Measurements from ENCODE around the gene TAS1R3. TPM values are rescaled to one million over a fixed set of nuclear protein-coding genes. Genes with fewer than 3 reads are reported as not detected.

Gene TAS1R3
- total RNA-seq, 2 experiments from 2014 or later: 0.10 TPM; not detected in 1

- POLR2A ChIA-PET: no interaction called here
- intact Hi-C loops (cut with micrococcal nuclease): loop anchor here (2.0 kb wide), 1 partner anchor 167 kb away; no protein-coding TSS in a partner anchor
These were observed 40.8 kb upstream of the TAS1R3 start for GRCh38 chr1:1290238-1290731.

GRCh38 chr1:1291023-1291528, 40.0 kb upstream of the TAS1R3 start:
- Mint-ChIP-seq H3K9me3 (no peaks in the 10 kb centered on the region), H3K4me1 (ENCODE audit: low read depth) (peaks cover 4% of the 10 kb centered on the region), H3K36me3 (no peaks in the 10 kb centered on the region), H3K4me3 (no peak overlapping the region), H3K27ac (no peak overlapping the region), H3K27me3 (no peaks in the 10 kb centered on the region)
- intact Hi-C loops (cut with micrococcal nuclease): loop anchor here (2.0 kb wide), 1 partner anchor 168 kb away; no protein-coding TSS in a partner anchor
- POLR2A ChIA-PET: no interaction called here
- DNase-seq: no peak
- CTCF ChIA-PET: interaction anchor here (1.0 to 2.8 kb wide), 10 partner anchors 81 to 305 kb away, joined by 3 to 74 read pairs (median 6); partner anchors contain the start of gene AURKAIP1

More at GRCh38 chr1:1290238-1290731, 40.8 kb upstream of the TAS1R3 start:
- Mint-ChIP-seq H3K27me3 (no peaks in the 10 kb centered on the region), H3K27ac (no peak overlapping the region), H3K36me3 (no peaks in the 10 kb centered on the region), H3K4me1 (ENCODE audit: low read depth) (peaks cover 4% of the 10 kb centered on the region), H3K9me3 (no peaks in the 10 kb centered on the region), H3K4me3 (no peak overlapping the region)
- DNase-seq: peak; percentile 71
- CTCF ChIA-PET: interaction anchor here (0.9 to 2.8 kb wide), 8 partner anchors 15 to 308 kb away, joined by 3 to 74 read pairs (median 4); partner anchors contain the start of genes AURKAIP1 and PERM1

DNA sequence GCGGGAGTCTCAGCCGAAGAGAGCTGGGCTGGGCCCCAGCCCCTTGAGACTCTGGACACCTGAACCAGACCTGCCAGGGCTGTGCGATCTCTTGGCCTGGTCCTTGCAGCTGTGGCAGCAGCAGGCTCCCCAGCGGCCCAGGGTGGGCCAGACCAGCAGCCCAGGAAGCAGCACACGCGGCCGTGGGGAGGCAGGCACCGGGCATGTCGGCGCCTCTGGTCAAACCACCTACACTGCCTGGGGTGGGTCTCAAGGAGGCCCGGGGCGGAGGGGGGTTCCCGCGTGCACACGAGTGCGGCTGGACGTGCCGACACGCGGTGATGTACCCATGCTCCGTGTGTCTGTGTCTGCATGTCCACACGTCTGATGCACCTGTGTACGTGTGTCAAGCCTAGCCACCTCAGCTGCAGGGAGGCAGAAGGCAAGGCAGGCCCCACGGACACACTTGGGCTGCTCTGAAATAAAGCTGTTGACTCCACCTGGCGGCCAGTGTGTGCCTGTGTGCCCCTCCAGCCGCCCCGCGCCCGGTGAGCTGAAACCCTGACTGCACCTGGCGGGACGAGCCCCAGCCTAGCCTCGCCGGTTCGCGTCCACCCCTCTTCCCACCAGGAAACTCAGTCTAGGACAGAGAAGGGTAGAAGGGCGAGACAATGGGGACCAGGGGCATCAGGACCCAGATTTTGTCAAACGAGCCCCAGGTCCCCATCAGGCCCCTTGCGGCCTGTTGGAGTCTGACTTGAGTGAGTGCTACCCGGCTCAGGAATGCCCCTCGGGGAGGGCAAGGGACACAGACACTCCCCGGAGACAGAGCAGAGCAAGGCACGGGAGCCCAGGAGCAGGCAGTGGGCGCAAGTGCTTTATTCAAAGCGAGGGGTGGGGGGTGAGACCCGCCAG, 39.3 kb upstream of the TAS1R3 start:
- Mint-ChIP-seq H3K4me3 (no peak overlapping the region), H3K27ac (no peak overlapping the region), H3K27me3 (no peaks in the 10 kb centered on the region), H3K4me1 (ENCODE audit: low read depth) (peaks cover 4% of the 10 kb centered on the region), H3K9me3 (no peaks in the 10 kb centered on the region), H3K36me3 (no peaks in the 10 kb centered on the region)
- DNase-seq: peak; percentile 75
- ChIA-PET CTCF (interaction anchor here (1.0 to 2.8 kb wide), 7 partner anchors 81 to 259 kb away, joined by 3 to 74 read pairs (median 6); partner anchors contain the start of gene AURKAIP1), POLR2A (no interaction called here)
- intact Hi-C loops (cut with micrococcal nuclease): loop anchor here (2.0 kb wide), 1 partner anchor 169 kb away; no protein-coding TSS in a partner anchor

DNA sequence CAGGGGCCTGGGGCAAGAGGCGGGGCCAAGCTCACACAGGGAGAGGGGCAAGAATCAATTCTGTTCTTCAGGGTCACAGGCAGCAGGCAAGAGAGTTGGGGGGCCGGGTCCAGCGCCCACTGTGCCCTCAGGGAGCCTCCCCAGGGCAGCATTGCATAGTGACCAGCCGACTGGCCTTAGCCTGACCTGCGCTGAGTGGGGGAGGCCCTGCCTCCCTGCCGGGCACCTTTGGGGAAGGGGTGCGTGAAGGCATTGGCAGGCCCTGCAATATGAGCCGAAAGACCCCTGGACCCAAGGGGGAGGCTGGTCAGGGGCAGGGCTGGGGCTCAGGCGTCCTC, 38.7 kb upstream of the TAS1R3 start:
- no peak for DNase-seq
- ChIA-PET POLR2A (no interaction called here), CTCF (interaction anchor here (1.1 to 2.8 kb wide), 6 partner anchors 83 to 259 kb away, joined by 5 to 74 read pairs (median 6); partner anchors contain the start of gene AURKAIP1)
- intact Hi-C loops (cut with micrococcal nuclease): no loop called here
- no peaks in the 10 kb centered on the region for H3K36me3 Mint-ChIP-seq
- no peaks in the 10 kb centered on the region for H3K9me3 Mint-ChIP-seq
- H3K27ac Mint-ChIP-seq: no peak overlapping the region
- H3K4me3 Mint-ChIP-seq: no peak overlapping the region
- H3K4me1 Mint-ChIP-seq (ENCODE audit: low read depth): peaks cover 4% of the 10 kb centered on the region
- H3K27me3 Mint-ChIP-seq: no peaks in the 10 kb centered on the region

GRCh38 chr1:1292851-1293250, 38.2 kb upstream of the TAS1R3 start:
- H3K27ac Mint-ChIP-seq: no peak overlapping the region
- no peak for DNase-seq
- ChIA-PET CTCF (interaction anchor here (1.8 kb wide), 1 partner anchor 175 kb away, joined by 13 read pairs; no protein-coding TSS in a partner anchor), POLR2A (no interaction called here)
- H3K9me3 Mint-ChIP-seq: no peaks in the 10 kb centered on the region
- H3K4me3 Mint-ChIP-seq: no peak overlapping the region
- peaks cover 4% of the 10 kb centered on the region for H3K4me1 Mint-ChIP-seq (ENCODE audit: low read depth)
- intact Hi-C loops (cut with micrococcal nuclease): no loop called here
- H3K36me3 Mint-ChIP-seq: no peaks in the 10 kb centered on the region
- H3K27me3 Mint-ChIP-seq: no peaks in the 10 kb centered on the region

DNA sequence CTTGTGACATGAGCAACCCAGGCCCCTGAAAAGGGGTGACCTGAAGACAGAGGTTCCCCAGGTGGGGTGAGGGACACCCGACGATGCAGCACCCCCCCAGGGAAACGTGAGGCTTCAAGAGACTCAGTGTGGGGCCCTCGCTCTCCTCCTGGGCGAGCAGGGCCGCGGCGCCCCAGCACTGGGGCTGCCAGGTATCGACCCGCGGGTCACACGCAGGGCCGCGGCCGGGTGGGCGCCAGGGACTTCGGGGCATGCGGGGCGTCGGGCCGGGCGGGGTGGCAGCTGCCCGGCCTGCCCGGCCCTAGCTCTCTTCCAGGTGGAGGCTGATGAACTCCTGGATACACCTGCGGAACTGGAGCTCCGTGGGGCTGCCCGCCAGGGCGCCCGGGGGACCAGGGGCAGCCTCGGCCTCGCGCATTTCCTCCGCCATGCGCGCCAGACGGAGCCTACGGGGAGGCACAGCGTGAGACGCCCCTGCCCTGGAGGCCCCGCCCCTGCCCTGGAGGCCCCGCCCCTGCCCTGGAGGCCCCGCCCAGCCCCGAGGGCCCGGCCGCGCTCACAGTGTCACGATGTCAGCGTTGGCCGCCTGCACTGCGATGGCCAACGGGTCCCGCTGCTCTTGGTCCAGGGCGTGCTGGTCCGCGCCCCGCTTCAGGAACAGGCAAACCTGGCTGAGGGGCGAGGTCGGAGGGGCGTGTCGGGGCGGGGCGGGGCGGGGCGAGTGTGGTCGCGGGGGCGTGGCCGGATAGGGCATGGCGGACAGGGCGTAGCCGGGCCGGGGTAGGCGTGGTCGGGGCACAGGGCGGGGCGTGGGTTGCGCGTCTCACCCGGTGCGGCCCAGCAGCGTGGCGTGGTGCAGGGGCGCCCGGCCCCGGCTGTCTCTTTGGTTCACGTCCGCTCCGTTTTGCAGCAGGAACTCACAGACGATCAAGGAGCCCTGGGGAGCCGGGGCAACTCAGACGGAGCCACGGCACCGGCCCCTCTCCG, 37.5 kb upstream of the TAS1R3 start:
- Mint-ChIP-seq H3K27ac (no peak overlapping the region), H3K27me3 (no peaks in the 10 kb centered on the region), H3K9me3 (no peaks in the 10 kb centered on the region), H3K36me3 (no peaks in the 10 kb centered on the region), H3K4me3 (no peak overlapping the region), H3K4me1 (ENCODE audit: low read depth) (peaks cover 4% of the 10 kb centered on the region)
- DNase-seq: no peak
- ChIA-PET POLR2A (no interaction called here), CTCF (no interaction called here)
- intact Hi-C loops (cut with micrococcal nuclease): no loop called here

- Mint-ChIP-seq H3K27me3 (no peaks in the 10 kb centered on the region), H3K4me3 (no peak overlapping the region), H3K27ac (no peak overlapping the region), H3K9me3 (no peaks in the 10 kb centered on the region), H3K36me3 (no peaks in the 10 kb centered on the region), H3K4me1 (ENCODE audit: low read depth) (peaks cover 4% of the 10 kb centered on the region)
- ChIA-PET POLR2A (interaction anchor here (0.7 kb wide), 1 partner anchor 20 kb away, joined by 3 read pairs; no protein-coding TSS in a partner anchor), CTCF (no interaction called here)
- no peak for DNase-seq
- intact Hi-C loops (cut with micrococcal nuclease): no loop called here
These were observed 36.7 kb upstream of the TAS1R3 start for GRCh38 chr1:1294250-1294890.

GRCh38 chr1:1295154-1295923, 35.7 kb upstream of the TAS1R3 start:
- Mint-ChIP-seq H3K36me3 (no peaks in the 10 kb centered on the region), H3K4me1 (ENCODE audit: low read depth) (peaks cover 4% of the 10 kb centered on the region), H3K9me3 (no peaks in the 10 kb centered on the region), H3K4me3 (no peak overlapping the region), H3K27ac (no peak overlapping the region), H3K27me3 (no peaks in the 10 kb centered on the region)
- POLR2A ChIA-PET: interaction anchor here (0.6 to 0.7 kb wide), 2 partner anchors 19 to 26 kb away, joined by 3 read pairs; no protein-coding TSS in a partner anchor
- CTCF ChIA-PET: no interaction called here
- DNase-seq: no peak
- intact Hi-C loops (cut with micrococcal nuclease): no loop called here

DNA sequence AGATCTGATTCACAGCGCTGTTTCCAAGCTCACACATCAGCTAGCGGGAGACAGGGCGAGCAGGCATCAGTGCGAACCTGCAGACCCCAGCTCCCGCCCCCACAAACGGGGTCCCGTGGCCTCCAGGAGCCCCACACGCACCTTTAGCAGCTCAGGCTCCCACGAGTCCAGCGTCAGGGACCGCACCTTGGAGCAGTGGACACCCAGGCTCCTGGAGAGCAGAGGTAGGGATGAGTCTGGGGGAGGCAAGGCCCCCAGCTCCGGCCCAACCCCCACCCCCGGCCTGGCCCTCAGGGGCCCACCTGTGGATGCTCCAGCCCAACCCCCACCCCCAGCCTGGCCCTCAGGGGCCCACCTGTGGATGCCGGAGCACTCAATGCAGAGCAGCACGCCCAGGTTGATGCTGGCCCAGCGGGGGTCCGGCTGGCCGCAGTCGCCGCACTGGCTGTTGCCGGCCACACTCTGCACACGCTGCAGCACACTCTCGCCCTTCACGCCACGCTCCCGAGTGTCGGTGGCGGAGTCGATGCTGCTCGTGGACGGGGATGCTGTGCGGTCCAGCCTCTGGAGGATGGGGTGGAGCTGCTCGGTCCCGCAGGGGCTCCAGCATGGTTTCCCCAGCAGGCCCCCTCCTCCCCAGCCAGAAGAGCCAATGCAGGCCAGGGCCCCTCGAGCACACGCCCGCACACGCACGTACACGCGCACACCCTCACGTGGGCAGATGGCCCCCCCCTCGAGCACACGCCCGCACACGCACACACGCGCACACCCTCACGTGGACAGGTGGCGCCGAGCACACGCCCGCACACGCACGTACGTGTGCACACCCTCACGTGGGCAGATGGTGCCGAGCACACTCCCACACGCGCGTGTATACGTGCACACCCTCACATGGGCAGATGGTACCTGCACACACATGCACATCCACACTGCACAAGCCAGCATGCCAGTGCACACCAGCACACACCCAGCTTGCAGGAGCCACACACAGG, 34.7 kb upstream of the TAS1R3 start:
- DNase-seq: no peak
- ChIA-PET CTCF (no interaction called here), POLR2A (no interaction called here)
- H3K36me3 Mint-ChIP-seq: no peaks in the 10 kb centered on the region
- peaks cover 4% of the 10 kb centered on the region for H3K4me1 Mint-ChIP-seq (ENCODE audit: low read depth)
- H3K27ac Mint-ChIP-seq: no peak overlapping the region
- H3K27me3 Mint-ChIP-seq: no peaks in the 10 kb centered on the region
- no peak overlapping the region for H3K4me3 Mint-ChIP-seq
- intact Hi-C loops (cut with micrococcal nuclease): no loop called here
- no peaks in the 10 kb centered on the region for H3K9me3 Mint-ChIP-seq

DNA sequence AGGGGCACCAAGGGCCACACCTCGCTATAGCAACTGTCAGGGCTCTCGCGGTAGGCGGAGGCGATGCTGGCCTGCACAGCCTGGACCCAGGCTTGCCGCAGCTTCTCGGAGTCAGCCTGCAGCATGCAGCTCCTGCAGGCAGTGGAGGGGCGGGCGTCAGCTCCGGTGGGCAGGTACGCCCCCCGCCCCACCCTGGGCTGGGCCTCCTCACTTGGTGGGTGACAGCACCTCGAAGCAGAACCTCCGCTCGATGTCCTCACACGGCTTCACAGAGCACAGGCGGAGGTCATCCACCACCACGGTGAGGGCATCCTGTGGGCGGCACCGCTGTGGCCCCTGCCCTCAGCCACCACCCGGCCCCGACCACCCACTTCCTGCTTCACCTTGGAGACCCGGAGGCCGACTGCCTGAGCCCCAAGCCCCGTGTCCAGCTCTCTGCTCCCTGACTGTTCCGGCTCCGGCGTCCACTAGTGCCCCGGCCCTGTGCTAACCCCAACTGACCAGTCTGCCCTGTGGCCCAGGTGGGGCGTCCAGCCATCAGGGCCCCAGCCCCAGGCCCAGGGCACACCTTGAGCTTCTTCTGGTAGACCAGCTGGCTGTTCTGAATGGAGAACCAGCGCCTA, 33.2 kb upstream of the TAS1R3 start:
- Mint-ChIP-seq H3K4me1 (ENCODE audit: low read depth) (no peaks in the 10 kb centered on the region), H3K36me3 (no peaks in the 10 kb centered on the region), H3K4me3 (no peak overlapping the region), H3K27me3 (no peaks in the 10 kb centered on the region), H3K9me3 (no peaks in the 10 kb centered on the region), H3K27ac (no peak overlapping the region)
- POLR2A ChIA-PET: no interaction called here
- CTCF ChIA-PET: no interaction called here
- DNase-seq: no peak
- intact Hi-C loops (cut with micrococcal nuclease): no loop called here
